NCI-H2029 treated with DMSO at 0.1 percent for 48 hours (cell line): ENCODE data around the gene STON2.
"Not testable (repeated sequence)": the region's sequence is repeated elsewhere in the genome, so short reads cannot be mapped to it uniquely, and the experiment has no call there.

Experiments
- DNase-seq: peaks from one replicate; lab custom pipeline; 2025; lab: John Stamatoyannopoulos, UW

STON2 gene

DNA sequence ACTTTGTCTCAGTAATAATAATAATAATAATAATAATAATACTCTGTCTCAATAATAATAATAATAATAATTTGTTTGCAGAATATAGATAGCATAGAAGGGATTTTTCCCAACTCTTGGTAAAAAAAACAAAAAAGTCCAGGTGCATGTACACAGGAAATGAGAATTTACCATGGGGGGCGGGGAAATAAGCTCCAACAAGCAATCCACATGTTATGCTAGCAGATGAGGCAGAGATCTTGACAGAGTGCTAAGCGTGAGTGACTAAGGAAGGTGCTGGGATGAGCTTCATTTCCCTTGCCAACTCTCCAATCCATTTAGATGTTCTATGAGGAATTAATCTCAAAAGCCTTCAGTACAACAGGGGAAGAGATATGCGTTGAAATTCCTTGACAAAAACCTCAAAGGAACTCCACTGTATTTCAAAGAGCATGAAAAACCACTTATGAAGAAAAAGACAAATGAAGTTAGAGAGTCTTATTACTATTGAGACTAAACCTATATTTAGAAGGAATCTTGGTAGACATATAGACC is 134.4 kb downstream of the STON2 start:
- no peak for DNase-seq

- DNase-seq: no peak
These were observed 135.5 kb downstream of the STON2 start for GRCh38 chr14:81264671-81265070.

DNA sequence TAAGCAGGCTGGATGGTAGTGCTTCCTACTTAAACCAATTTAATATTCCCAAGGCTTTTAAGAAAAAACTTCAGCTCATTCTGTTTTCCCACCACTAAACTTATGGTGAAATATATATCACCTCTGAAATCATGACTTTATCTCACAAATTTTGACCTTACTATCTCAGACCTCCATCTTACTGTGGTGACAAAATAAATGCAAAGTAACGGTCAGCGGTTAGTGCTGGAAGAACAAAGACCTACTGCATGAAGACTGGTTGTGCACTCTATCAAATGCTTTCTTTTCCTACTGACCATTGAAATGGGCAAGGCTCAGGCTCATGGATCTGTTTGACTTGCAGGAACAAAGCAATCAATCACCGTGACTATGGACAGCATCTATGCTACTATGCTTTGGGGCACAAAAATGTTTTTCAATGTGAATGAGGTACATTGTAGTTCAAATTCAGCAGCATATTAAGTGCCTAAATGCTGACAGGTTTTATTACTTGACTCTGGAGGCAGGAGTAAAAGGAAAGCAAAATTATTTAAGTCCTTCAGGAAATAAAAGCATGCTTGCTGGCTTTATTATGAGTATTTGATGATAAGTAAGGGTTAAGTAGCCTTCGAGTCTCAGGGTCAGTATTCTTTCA is 136.2 kb downstream of the STON2 start:
- DNase-seq: no peak

DNA sequence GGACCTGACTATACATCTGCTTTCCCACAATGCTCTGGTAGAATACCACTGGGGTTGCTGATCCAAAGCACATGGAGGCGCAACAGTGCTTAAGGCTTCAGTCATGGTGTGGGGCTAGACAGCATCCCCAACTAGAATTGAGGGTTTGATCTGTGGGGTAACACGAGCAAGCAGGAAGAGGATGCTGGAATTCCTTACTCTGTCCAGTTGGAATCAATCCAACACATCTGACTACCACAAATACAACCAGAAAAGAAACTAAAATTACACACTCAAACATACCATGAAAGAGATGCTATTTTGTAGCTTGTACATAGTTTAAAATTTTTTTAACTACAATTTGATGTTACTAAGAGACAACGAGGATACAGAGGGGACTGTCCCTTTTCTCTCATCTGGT is 138.9 kb downstream of the STON2 start:
- no peak for DNase-seq

DNA sequence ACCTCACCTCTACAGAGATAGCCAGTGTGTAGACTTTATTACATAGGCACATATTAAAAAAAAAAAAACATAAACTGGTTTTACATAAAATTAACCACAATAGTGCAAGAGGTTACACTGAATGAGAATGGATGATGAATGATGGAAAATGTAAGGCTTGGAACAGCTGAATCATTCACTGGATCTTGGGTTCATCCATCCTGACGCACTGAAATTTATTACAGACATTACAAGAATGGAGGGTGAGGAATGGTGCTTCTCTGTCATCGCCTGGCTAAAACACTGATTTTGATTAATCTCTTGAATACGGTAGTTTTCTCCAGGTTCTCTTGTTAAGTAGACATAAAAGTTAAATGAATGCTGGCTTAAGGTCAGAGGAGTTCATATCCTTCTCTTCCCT is 139.4 kb downstream of the STON2 start:
- no peak for DNase-seq

- DNase-seq: no peak
These were observed 143.7 kb downstream of the STON2 start for GRCh38 chr14:81256289-81256960.

GRCh38 chr14:81252278-81252677 is 147.8 kb downstream of the STON2 start:
- no peak for DNase-seq

DNA sequence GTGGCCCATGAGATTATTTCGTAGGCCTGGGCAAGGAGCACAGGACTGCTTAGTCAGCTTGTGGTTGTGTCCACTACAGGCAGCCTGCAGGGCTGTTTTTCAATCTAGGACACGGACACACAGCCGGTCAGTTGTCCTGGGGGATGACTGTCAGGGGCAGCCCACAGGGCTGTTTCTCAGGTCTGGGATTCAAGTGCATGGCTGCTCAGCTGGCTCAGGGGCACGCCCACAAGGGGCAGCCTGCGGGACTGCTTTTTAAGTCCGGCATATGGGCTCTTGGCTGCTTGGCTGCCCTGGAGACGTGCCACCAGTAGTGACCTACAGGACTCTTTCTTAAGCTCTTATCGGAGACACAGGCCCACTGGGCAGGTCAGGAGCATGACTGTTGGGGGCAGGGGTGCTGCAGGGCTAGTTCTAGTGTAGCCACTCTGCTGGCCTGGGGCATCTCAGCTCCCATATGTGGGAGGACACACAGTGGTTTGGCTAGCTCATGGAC is 152.8 kb downstream of the STON2 start:
- DNase-seq: no peak

- no peak for DNase-seq
These were observed 153.5 kb downstream of the STON2 start for GRCh38 chr14:81246461-81247270.

DNA sequence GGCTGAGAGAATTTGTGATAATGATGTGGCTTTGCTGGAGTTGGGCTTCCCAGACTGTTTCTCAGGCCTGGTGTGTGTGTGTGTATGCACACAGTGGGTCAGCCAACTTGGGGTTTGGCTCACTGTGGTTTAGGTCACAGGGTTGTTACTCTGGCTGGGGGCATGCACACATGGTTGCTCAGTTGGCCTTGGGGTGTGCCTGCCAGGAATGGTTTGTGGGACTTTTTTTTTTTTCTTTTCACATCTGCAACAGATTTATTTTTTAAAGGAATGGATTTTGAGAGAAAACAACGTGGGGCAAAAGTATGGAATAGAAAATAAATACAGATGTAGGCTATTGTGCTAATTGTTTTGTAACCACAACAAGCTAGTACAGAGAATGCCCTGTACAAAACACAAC is 154.4 kb downstream of the STON2 start:
- DNase-seq: no peak

GRCh38 chr14:81244431-81244830 is 155.7 kb downstream of the STON2 start:
- DNase-seq: not testable (repeated sequence)

DNA sequence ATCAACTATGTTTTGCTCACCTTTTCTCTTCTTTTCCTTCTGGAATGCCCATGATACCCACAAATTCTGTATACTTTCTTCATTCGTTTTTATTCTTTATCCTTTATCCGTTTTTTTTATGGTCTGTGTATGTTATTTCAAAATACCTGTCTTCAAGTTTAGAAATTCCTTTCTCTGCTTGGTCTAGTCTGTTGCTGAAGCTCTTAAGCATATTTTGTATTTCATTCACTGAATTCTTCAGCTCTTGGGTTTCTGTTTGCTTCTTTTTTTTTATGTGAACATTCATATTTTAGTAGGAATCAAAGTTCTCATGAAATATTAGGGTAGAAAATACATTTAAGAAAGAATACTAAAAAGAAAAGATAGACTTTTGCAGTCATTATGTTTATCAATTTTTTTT is 156.6 kb downstream of the STON2 start:
- DNase-seq: no peak

DNA sequence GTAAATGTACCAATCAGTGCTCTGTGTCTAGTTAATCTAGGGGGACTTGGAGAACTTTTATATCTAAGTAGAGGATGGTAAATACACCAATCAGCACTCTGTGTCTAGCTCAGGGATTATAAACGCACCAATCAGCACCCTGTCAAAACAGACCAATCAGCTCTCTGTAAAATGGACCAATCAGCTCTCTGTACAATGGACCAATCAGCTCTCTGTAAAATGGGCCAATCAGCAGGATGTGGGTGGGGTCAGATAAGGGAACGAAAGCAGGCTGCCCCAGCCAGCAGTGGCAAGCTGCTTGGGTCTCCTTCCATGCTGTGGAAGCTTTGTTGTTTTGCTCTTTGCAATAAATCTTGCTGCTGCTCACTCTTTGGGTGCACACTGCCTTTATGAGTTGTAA is 163.3 kb downstream of the STON2 start:
- not testable (repeated sequence) for DNase-seq

DNA sequence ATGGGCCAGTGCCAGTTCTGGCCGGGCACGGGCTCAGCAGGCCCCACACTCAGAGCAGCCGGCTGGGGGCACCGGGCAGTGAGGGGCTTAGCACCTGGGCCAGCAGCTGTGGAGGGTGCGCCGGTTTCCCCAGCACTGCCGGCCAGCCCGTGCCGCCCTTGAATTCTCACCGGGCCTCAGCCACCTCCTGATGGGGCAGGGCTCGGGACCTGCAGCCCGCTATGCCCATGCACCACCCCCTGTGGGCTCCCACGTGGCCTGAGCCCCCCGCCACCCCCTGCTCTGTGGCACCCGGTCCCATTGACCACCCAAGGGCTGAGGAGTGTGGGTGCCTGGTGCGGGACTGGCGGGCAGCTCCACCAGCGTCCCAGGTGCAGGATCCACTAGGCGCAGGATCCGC is 164.0 kb downstream of the STON2 start:
- no peak for DNase-seq

DNA sequence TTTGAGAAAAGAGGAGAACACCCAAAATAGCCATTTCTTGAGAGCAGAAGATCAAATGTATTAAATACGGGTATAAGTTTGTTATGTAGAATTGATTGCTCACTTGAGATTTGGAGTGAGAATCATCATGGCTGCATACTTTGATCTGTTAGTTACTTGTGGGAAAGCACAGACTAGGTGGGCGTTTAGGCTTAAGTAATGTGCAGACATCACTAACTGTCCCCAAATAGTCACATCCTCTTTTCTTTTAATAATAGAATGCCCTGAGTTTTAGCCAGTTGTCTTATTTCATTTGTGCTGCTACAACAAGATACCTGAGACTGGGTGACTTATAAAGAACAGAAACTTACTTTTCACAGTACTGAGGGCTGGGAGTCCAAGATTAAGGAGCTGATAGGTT is 165.0 kb downstream of the STON2 start:
- no peak for DNase-seq

GRCh38 chr14:81234278-81234677 is 165.8 kb downstream of the STON2 start:
- no peak for DNase-seq

DNA sequence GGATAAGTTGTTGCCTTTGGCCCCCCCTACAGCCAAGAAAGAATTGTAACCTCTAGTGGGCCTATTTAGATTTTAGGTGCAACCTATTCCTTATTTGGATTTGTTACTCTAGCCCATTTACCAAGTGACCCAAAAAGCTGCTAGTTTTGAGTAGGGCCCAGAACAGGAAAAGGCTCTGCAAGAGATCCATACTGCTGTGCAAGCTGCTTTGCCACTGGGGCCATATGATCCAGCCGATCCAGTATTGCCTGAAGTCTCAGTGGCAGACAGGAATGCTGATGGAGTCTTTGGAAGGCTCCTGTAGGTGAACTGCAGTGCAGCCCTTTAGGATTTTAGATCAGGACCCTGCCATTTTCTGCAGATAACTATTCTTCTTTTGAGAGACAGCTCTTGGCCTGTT is 166.5 kb downstream of the STON2 start:
- no peak for DNase-seq

- DNase-seq: no peak
These were observed 168.6 kb downstream of the STON2 start for GRCh38 chr14:81231540-81231939.

DNA sequence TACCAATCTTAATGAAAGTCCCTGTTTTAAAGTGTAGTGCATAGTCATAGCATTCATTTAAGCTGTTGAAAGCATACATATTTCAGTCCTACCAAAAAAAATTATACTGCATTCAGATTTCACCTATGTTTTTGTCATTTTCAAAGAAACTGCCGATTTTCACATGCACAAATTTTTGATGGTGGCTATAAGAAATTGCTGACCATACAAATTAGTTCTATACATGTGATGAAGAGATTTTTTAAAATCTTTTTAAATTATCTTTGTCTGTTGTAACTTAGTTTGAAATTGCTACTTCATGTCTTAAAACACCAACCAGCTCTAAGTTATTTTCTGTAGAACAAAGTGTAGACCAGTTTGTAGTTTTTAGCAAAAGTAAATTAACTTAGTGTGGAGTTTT is 175.9 kb downstream of the STON2 start:
- DNase-seq: no peak

DNA sequence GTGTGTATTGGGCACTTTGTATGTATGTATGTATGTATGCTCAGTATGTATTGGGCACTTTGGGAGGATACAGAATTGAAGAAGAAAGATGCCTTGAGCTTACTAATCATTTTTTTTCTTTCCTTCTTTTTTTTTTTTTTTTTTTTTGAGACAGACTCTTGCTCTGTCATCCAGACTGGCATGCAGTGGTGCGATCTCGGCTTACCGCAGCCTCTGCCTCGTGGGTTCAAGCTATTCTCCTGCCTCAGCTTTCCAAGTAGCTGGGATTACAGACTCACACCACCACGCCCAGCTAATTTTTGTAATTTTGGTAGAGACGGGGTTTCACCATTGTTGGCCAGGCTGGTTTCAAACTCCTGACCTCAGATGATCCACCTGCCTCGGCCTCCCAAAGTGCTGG is 176.3 kb downstream of the STON2 start:
- not testable (repeated sequence) for DNase-seq

- no peak for DNase-seq
These were observed 177.4 kb downstream of the STON2 start for GRCh38 chr14:81222691-81223090.

GRCh38 chr14:81222126-81222525 is 178.0 kb downstream of the STON2 start:
- no peak for DNase-seq
